Posterior vena cava (tissue), 2 donors: ENCODE measurements around the gene IFNA10. TPM values are rescaled to one million over a fixed set of nuclear protein-coding genes. Genes with fewer than 3 reads are reported as not detected.
"Not testable (repeated sequence)": the region's sequence is repeated elsewhere in the genome, so short reads cannot be mapped to it uniquely, and the experiment has no call there.

Source experiments
- DNase-seq: peaks from one replicate; pipeline ENCODE4 v3.0.0-alpha.2; 2020; ENCODE audit warnings: low spot score
- intact Hi-C, 2 donors: fragments of 100-400 bp; cut with DNase I; formaldehyde crosslinking; loops; one replicate each; pipeline versions ENCODE4 v1.14.1 to v1.14.2; 2022 to 2023
- long read RNA-seq, 2 donors: library from polyadenylated mRNA; unstranded; transcript quantifications; one replicate each; pipeline ENCODE4 v2.0.0, GENCODE V29; 2020 to 2021
- total RNA-seq, 2 donors: library from RNA; stranded (reverse); fragmentation: NEBNext Ultra II Directional; extraction: Animal tissue kit (Norgen Biotek cat#: 25700); gene quantifications; one replicate each; pipeline ENCODE4 v1.2.1, GENCODE V29; 2021
- donor health status: DM: yes; HTN: yes; CAD: no.
- donor health status: DM: yes; HTN: yes; CAD: no.

Gene IFNA10
- total RNA-seq = not detected
- long read RNA-seq, donor 1 = 0 reads
- long read RNA-seq, donor 2 = 0 reads

DNA sequence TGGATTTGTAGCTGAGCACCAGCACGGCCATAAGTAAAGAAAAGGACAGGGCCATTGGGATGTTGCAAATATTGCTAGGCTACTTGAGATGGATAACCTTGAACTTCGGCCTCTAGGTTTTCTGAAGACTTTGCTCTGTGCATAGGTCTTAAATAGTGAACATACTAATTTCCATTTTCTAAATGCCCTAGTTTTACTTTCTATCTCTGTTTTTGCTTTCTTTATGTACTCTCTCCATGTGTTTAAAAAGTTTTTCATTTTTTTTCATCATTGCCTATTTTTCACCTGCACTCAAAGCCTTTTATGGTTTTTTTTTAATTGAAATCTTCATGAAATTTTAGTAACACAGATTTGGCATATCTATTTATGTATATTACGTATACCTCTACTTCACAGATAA is at the start of gene IFNA10:
IFNA10 (minus strand) TSS at position 101 of the 400 bp plus-strand sequence; CDS start at position 55, 46 bp downstream.
- intact Hi-C loops, DNase-seq: not testable (repeated sequence)

DNA sequence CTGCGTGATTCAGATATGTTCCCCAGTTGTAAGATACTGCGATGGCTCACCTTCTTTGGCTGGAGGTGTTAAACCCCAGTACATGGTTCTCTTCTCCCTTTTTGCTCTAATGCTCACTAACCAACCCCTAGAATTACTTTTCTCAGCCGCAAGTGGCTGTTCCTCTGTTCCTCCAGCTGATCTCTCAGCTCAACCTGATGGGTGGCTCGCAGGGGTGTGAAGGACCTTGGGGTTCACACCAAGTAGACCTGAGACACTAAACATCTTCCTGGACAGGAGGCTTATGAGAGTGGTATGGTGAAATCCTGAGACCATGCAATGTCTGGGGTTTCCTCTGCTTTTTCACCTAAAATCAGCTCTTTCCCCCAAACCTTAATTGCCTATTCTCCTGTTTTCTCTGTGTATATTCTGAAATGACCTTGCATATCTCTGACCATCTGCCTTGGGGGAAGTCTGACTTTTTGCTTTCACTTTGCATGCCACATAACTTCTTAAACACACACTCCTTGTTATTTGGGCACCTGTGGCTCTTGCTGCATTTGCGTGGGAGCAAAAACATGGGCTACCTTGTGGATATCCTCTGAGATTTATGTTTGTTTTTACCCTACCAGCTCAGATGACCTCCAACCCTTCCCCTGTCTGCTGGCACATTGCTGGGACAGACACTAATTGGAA is 48.7 kb upstream of the IFNA10 start:
- intact Hi-C loops = no loop called here
- no peak for DNase-seq

DNA sequence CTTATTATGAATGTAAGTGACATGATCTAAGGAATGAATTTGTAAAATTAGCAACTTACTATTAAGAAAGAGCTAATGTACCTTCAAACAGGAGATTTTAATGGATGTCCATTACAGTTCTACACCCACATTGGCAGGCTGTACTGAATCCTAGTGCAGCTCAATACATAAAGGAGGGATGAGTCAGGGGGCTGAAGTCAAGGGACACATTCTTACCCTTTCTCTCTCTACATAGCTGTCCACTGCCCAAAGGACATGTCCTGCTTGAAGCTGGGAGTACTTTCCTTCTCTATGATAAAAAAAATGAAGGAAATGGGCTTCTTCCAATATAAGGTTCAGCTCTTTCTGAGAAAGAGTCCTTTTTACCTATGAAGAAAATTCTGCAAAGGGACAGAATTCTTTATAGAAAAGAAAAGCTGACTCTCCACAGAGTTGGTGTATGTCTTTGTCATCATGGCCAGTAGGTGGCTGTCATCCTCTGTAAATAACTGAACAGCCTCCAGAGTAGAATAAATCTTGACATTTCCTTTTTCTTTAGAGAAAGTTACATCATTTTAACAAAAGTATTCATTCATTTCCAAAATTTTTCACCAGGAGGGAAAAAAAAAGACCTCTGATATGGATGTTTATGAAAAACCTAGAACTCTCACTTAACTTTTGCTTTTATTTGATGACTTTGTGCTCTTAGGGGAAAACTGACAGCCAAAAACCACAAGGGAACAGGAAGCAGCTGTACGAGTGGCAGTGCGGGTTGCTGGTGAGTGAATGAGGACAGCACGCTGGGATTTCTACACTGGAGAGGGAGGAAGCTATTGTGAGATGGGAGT is 46.0 kb upstream of the IFNA10 start:
- DNase-seq = no peak
- intact Hi-C loops = no loop called here

DNA sequence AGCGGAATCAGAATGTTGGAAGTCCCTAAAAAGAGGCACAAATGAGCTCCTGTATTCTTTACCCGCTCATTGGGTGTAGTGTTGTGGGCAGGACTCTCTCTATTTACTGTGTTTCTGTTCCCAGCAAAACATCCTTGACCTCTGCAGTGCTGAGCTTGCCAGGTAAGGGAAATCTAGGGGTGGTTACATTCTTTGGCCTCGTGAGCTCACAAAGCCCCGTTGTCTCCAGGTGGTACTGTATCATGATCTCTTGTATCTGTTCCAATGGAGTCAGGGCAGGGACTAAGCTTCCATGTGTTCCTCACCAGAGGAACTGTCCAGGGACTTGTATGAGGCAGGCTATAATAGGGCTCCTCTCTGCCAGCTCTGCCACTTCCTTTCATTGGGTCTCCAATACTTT is 44.7 kb upstream of the IFNA10 start:
- intact Hi-C loops = no loop called here
- no peak for DNase-seq

DNA sequence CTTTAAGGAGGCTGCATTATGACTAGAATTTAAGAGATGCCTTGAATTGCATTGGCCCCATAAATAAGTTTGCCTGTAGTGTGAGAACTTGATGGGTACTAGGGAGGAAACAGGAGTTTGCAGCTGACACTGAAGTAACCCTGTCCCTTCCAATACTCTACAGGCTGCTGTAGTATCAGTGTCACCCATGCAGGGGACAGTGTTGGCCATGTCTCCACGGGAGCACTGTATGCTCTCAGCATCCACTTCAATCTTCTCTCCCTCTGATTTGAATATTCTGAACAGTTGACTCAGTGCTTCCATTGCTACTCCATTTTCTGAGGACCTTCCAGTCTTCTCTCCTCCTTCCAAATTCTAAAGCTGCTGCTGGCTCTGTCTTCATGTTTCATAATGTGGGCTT is 44.2 kb upstream of the IFNA10 start:
- intact Hi-C loops = no loop called here
- no peak for DNase-seq

DNA sequence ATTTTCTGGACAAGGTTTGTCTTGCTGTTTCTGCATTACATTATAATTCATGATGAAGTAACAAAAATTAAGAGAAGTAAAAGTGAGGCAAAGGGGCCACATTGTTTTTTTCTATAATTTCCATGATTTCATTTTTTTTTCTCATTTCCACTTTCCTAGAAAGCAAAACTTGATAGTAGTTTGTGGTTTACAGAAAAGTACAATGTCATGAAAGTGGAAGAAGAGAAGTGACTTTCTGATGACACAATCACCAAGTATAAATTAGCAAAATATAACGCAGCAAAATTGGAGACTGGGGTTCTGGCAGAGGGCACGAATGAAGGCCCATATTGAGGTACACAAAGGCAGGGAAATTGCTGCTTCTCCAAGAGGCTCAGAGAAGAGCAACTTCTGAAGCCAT is 37.9 kb upstream of the IFNA10 start:
- intact Hi-C loops = no loop called here
- no peak for DNase-seq

DNA sequence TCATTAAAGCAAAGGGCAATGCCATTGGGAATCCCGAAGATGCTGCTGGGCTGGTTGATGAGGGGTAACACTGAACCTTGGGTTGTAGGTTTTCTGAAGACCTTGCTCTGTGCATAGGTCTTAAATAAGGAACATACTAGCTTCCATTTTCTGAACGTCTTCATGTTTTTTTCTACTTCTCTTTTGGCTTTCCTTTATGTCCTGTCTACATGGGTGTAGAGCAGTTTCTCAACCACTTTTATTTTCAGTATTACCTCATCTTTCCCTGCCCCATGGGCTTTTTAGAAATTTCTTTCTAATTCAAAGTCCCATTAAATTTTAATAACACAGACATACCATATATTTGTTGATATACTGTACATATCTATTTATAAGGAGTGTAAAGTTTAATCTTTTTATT is 33.0 kb upstream of the IFNA10 start, which contains the start of gene IFNA14:
IFNA14 (minus strand) TSS at position 95 of the 400 bp plus-strand sequence; CDS start at position 25, 70 bp downstream.
- intact Hi-C loops = no loop called here
- no peak for DNase-seq

DNA sequence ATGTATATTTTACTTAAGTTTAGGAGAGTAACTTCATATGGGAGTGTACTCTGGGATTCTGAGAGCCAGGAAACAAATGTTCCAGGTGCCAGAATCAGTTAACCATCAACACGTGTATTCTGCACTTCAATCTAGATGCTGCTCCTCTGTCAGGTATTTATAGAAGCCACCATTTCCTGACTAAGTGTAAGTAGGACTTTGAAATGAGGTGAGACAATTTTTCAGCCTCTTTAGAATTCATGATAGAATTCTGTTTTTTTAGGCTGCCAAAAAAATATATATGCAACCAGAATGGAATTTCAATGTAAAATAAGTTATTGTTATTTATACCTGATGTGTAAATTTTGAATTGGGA is 29.4 kb upstream of the IFNA10 start:
- DNase-seq, intact Hi-C loops: not testable (repeated sequence)

DNA sequence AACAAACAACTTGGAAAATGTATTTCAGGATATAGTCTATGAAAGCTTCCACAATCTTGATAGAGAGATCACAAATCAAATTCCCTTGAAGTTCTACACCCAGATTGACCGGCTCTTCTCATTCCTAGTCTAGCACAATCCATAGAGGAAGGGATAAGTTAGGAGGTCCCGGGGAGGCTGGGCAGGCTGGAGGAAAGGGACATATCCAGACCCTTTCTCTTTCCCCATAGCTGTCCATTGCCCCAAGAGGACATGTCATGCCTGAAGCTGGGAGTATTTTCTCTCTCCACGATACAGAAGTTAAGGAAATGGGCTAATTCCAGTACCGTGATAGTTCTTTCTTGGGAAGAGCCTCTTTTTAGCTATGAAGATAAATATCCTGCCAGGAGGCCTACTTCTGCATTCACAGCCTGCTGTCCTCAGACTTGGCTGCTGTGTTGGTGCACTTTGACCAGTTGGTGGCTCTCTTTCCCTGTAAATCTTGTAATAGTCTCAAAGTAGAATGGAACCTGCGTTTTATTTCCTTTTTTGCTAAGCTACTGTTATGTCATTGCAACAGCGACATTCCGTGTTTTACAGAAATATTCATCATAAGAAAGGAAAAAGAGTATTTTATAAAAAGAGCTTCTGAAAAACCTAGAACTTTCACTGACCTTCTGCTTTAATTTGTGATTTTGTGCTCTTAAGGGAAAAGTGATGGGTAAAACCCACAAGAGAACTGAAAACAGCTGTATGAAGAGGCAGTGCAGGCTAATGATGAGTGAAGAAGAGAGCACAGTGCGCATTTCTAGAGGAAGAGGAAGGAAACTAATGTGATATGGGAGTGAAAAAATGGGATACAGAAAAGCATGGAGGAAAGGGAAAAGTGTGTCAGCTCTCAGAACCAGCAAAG is 28.8 kb upstream of the IFNA10 start:
- DNase-seq, intact Hi-C loops: not testable (repeated sequence)

DNA sequence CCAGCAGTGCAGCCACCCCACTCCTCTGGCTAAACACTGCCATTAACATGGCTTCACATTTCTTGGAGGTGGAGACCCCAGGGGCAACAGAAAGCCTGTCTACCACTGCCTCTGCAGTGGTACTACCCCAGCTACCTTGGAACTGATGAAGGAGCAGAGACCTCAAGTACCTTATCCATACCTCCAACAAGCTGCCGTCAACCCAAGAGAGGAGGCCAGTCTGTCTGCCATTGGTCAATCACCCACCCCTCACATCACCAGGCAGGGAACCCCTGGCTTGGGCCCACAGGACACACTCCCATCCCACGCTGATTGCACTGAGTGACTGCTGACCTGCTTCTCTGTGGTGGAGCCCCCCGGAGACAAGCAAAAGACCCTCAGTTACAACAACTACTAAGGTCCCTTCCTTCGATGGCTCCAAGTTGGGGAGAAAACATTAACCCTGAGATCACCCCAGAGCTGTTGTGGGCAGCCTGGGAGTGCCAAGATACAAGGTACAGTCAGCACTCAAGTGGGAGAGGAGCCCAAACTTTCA is 27.3 kb upstream of the IFNA10 start:
- DNase-seq = no peak
- intact Hi-C loops = no loop called here

DNA sequence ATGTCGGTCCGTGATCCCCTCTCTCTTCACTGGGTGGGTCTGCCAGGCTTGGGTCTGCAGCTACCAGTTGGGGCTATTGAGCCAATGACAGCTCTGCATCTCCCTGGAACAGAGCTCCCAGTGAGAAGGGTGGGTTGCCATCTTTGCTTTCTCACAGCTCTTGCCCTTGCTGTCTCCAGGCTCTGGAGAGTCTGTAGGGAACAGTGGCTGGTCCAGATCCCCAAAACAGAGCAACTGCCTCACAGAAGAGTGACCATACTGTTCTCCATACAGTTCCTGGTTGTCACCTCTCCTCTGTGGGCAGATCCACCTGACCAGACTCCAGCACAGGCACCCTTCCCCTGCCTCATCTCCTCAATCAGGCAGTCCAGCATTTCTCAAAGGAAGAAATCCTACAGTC is 26.3 kb upstream of the IFNA10 start:
- DNase-seq = no peak
- intact Hi-C loops = loop anchor here in 1 of 2 donors (2.0 kb wide), 1 partner anchor 76 kb away; no protein-coding TSS in a partner anchor

DNA sequence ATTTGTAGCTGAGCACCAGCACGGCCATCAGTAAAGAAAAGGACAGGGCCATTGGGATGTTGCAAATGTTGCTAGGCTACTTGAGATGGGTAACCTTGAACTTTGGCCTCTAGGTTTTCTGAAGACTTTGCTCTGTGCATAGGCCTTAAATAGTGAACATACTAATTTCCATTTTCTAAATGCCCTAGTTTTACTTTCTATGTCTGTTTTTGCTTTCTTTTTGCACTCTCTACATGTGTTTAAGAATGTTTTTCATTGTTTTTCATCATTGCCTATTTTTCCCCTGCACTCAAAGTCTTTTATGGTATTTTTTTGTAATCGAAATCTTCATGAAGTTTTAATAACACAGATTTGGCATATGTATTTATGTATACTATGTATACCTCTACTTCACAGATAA is 21.2 kb upstream of the IFNA10 start, which contains the start of gene IFNA17:
IFNA17 (minus strand) TSS at position 101 of the 400 bp plus-strand sequence; CDS start at position 52, 49 bp downstream.
- intact Hi-C loops = no loop called here
- no peak for DNase-seq

DNA sequence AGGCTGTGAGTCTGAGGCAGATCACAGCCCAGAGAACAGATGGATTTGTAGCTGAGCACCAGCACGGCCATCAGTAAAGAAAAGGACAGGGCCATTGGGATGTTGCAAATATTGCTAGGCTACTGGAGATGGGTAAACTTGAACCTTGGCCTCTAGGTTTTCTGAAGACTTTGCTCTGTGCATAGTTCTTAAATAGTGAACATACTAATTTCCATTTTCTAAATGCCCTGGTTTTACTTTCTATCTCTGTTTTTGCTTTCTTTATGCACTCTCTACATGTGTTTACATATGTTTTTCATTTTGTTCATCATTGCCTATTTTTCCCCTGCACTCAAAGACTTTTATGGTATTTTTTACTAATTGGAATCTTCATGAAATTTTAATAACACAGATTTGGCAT is 10.3 kb upstream of the IFNA10 start, which contains the start of gene IFNA16:
IFNA16 (minus strand) TSS at position 101 of the 400 bp plus-strand sequence; CDS start at position 95, 6 bp downstream.
- intact Hi-C loops, DNase-seq: not testable (repeated sequence)

DNA sequence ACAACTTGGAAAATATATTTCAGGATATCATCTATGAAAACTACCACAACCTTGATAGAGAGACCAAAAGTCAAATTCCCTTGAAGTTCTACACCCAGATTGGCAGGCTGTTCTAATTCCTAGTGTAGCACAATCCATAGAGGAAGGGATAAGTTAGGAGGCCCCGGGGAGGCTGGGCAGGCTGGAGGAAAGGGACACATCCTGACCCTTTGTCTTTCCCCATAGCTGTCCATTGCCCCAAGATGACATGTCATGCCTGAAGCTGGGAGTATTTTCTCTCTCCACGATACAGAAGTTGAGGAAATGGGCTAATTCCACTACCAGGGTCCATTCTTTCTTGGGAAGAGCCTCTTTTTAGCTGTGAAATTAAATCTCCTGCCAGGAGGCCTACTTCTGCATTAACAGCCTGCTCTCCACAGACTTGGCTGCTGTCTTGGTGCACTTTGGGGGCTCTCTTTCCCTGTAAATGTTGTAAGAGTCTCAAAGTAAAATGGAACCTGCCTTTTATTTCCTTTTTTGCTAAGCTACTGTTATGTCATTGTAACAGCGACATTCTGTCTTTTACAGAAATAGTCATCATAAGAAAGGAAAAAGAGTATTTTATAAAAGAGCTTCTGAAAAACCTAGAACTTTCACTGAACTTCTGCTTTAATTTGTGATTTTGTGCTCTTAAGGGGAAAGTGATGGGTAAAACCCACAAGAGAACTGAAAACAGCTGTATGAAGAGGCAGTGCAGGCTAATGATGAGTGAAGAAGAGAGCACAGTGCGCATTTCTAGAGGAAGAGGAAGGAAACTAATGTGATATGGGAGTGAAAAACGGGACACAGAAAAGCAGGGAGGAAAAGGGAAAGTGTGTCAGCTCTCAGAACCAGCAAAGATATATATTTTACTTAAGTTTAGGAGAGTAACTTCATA is 6.7 kb upstream of the IFNA10 start:
- DNase-seq, intact Hi-C loops: not testable (repeated sequence)

DNA sequence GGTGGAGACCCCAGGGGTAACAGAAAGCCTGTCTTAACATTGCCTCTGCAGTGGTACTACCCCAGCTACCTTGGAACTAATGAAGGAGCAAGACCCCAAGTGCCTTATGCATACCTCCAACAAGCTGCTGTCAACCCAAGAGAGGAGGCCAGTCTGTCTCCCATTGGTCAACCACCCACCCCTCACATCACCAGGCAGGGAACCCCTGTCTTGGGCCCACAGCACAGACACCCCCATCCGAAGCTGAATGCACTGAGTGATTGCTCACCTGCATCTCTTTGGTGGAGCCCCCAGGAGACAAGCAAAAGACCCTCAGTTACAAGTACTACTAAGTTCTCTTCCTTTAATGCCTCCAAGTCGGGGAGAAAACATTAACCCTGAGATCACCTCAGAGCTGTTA is 5.2 kb upstream of the IFNA10 start:
- intact Hi-C loops = not testable (repeated sequence)

DNA sequence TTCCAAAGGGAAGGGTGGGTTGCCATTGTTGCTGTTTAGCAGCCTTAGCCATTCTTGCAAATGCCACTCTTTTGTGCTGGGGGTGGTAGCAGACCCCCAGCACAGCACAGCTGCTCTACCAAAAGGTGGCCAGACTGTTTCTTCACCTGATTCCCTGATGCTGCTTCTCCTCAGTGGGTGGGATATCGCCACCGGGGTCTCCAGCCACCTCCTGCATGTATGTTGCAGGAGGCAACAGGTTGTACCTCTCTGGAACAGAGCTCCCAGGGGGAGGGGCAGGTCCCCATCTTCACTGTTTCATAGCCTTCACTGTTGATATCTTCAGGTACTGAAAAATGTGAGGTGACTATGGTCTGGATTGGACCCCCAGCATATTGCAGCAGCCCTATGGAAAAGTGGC is 3.8 kb upstream of the IFNA10 start:
- peak; percentile 52 for DNase-seq
- intact Hi-C loops = not testable (repeated sequence)

More for the DNA sequence above, 5.2 kb upstream of the IFNA10 start:
- DNase-seq = peak; percentile 46

DNA sequence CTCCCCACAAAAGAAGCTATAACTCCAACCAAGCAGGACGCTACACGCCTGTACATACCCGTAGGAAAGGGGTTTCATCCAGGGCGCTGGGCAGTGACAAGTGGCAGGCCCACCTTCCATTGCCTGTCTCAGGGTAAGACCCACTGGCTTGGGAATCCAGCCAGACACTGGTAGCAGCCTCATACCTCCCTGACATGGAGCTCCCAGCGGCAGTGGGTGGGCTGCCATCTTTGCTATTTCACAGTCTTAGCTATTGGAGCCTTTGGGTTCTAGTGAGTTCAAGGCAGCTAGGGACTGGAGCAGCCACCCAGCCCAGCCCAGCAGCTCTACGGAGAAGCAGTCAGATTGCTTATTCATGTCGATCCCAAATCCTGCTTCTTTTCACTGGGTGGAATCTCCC is 3.4 kb upstream of the IFNA10 start:
- DNase-seq = peak; percentile 42
- intact Hi-C loops = no loop called here

DNA sequence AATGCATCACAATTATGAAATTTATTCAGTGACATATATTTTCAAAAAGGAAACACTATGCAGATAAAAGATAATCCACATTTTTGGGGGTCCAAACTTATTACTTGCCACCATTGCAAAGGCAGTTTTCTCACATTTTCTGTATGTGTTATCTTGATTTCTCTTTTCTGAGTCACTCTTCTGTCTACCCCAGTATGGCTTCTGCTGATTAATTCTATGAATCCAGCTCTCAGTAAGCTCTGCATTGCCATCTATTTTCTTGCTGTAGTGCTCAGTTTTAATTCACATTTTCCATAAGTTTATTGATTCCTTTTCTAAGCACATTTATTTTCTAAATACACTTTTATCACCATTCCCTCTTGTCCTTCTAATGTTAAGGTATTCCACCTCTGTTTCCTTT is 1.7 kb downstream of the IFNA10 start:
- intact Hi-C loops = no loop called here
- DNase-seq = no peak
